ENCODE data around the gene LGALS9. TPM values are rescaled to one million over a fixed set of nuclear protein-coding genes. Genes with fewer than 3 reads are reported as not detected.
A peak's percentile ranks its signal among the peaks of the same experiment; 100 is the strongest.

Gene LGALS9
- total and polyA plus RNA-seq, 9 of the 15 experiments (the other 6 are each of a cell fraction or from before 2014, with no cell fraction given) = 0.45 to 6.9 (median 2.8) TPM

DNA sequence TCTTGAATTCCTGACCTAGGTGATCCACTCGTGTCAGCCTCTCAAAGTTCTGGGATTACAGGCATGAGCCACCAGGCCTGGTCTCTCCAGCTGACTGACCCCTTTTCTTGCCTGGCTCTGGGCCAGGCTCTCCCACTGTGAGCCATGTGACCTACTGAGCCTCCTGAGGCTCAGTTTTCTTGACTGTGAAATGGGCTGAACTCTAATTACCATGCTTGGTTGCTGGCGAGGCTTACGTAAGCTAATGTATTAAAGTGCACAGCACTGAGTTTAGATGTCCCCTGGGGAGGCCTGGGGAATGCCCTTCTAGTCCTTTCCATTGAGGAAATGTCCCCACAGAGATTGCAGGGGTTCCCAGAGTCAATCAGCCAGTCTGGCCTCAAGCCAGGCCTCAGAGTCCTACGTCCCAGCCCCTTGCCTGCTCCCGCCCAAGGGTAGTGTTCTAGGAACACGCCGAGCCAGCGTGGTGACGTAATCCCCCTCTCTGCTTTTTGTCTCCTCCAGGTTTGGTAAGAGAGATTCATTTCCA lies 45.8 kb upstream of the LGALS9 start (continued):
- TF ChIP-seq PHF20 (IDR thresholded peaks at IDR 0.05; ENCODE audit: partially characterized antibody) (peak; percentile 12), ADNP (tag; IDR thresholded peaks at IDR 0.05) (peak; percentile 69; the same call in 1 of the 2 replicates), SMARCE1 (IDR thresholded peaks at IDR 0.05) (0 out of 2 replicates have a peak, but pooled peaks have one; percentile 4), CBX1 (IDR thresholded peaks at IDR 0.05; ENCODE audit: low read depth) (0 out of 2 replicates have a peak, but pooled peaks have one; percentile 15), SMARCA5 (IDR thresholded peaks at IDR 0.05) (0 out of 2 replicates have a peak, but pooled peaks have one; percentile 12), KDM1A (IDR thresholded peaks at IDR 0.05) (peak; percentile 60 to 81; a peak in 3 of 4 replicates), CEBPB (tag; IDR thresholded peaks at IDR 0.05) (peak; percentile 56; the same call in 1 of the 2 replicates)
- TF ChIP-seq, protein P1, sequence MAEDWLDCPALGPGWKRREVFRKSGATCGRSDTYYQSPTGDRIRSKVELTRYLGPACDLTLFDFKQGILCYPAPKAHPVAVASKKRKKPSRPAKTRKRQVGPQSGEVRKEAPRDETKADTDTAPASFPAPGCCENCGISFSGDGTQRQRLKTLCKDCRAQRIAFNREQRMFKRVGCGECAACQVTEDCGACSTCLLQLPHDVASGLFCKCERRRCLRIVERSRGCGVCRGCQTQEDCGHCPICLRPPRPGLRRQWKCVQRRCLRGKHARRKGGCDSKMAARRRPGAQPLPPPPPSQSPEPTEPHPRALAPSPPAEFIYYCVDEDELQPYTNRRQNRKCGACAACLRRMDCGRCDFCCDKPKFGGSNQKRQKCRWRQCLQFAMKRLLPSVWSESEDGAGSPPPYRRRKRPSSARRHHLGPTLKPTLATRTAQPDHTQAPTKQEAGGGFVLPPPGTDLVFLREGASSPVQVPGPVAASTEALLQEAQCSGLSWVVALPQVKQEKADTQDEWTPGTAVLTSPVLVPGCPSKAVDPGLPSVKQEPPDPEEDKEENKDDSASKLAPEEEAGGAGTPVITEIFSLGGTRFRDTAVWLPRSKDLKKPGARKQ (CRISPR knock-in tag; IDR thresholded peaks at IDR 0.05) = no peak
- TF ChIP-seq, protein P2, sequence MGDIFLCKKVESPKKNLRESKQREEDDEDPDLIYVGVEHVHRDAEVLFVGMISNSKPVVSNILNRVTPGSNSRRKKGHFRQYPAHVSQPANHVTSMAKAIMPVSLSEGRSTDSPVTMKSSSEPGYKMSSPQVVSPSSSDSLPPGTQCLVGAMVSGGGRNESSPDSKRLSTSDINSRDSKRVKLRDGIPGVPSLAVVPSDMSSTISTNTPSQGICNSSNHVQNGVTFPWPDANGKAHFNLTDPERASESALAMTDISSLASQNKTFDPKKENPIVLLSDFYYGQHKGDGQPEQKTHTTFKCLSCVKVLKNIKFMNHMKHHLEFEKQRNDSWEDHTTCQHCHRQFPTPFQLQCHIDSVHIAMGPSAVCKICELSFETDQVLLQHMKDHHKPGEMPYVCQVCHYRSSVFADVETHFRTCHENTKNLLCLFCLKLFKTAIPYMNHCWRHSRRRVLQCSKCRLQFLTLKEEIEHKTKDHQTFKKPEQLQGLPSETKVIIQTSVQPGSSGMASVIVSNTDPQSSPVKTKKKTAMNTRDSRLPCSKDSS (IDR thresholded peaks at IDR 0.05; ENCODE audit: low read depth, partially characterized antibody) = no peak
- TF ChIP-seq, protein P3, sequence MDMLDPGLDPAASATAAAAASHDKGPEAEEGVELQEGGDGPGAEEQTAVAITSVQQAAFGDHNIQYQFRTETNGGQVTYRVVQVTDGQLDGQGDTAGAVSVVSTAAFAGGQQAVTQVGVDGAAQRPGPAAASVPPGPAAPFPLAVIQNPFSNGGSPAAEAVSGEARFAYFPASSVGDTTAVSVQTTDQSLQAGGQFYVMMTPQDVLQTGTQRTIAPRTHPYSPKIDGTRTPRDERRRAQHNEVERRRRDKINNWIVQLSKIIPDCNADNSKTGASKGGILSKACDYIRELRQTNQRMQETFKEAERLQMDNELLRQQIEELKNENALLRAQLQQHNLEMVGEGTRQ (CRISPR knock-in tag; IDR thresholded peaks at IDR 0.05) = peak; percentile 37
